HG02981 (cell line): Measurements from ENCODE around the gene NHSL2.

Experiments used
- ATAC-seq: cut with Tn5 transposase; IDR thresholded peaks from one replicate; pipeline ENCODE4 v1.9.1; 2021; ENCODE audit warnings: mild to moderate bottlenecking, moderate library complexity; ENCODE audit not compliant: unreplicated experiment

NHSL2 gene

GRCh38 chrX:72060921-72061490, 150.4 kb downstream of the NHSL2 start:
- ATAC-seq = no peak

DNA sequence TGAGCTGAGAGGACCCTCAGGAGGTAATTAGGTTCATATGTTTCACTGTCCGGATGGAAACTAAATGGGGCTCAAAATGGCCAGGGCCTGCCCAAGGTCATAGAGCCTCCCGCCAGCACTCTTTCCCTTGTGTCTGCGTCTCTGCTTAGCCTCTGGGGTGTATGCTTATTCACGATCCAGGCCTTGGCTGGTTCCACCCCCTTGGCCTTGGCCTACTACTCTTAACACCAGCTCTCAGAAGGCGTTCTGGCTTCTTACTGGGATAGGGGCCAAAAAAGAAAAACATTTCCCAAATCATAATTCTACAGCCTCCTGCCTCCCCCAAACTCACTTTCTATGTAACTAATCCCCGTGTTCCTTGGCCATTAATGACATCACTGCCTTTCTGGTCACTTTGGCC, 152.3 kb downstream of the NHSL2 start:
- ATAC-seq = no peak

GRCh38 chrX:72069350-72070160, 158.9 kb downstream of the NHSL2 start:
- no peak for ATAC-seq

- ATAC-seq = no peak
Measured at GRCh38 chrX:72071213-72071612, 160.6 kb downstream of the NHSL2 start.

DNA sequence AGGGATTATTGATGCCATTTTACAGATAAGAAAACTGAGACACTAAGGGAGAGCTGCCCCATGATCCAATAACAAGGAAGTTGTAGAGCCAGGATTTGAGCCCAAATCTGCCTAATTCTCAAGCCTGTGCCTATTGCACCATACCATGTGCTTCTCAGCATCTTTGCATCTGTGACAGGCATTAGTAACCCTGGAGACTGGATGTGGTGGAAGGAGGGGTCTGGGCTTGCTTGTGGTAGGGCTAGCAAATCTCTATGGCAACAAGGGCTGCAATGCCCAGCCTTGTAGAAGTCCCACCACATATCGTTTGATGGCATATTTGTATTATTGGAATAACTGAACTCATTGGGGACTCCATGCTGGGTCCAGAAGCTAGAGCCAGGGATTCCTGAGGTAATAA, 163.0 kb downstream of the NHSL2 start:
- ATAC-seq = no peak

- no peak for ATAC-seq
Measured at GRCh38 chrX:72078411-72078810, 167.8 kb downstream of the NHSL2 start.

- ATAC-seq = no peak
Measured at GRCh38 chrX:72079607-72080006, 169.0 kb downstream of the NHSL2 start.

- no peak for ATAC-seq
Measured at GRCh38 chrX:72080150-72080549, 169.5 kb downstream of the NHSL2 start.

GRCh38 chrX:72080800-72081199, 170.2 kb downstream of the NHSL2 start:
- no peak for ATAC-seq

DNA sequence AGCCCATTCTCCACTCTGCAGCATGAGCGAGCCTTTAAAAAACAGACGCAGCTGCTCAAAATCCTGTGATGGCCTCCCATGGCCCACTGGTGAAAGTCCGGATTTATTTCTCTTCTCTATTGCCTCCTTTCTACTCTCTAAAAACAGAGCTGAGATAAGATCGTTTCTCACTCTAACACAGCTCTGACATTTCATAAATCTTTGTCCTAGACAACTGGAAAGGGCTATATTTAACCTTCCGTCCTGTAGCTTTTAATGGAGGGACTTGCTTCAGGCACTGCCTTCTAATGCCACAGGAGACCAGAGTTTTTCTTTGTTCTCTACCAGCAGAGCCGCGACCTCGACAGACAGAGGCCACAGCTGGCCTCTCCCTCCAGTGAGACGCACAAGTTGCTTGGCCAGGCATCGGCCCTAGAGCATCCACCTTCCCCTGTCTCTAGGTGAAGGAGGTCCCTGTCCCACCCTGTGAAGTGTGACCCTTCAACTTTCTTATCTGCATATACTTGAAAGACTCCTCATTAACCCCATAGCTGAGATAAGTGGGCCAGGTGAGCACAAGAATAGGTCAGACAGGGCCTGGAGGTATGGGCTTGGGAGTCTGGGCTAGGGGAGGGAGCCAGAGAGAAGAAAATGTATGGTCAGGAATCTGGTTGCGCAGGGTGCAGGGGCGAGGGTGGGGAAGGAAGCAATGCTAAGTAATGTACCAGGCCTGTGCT, 171.1 kb downstream of the NHSL2 start:
- ATAC-seq = no peak

DNA sequence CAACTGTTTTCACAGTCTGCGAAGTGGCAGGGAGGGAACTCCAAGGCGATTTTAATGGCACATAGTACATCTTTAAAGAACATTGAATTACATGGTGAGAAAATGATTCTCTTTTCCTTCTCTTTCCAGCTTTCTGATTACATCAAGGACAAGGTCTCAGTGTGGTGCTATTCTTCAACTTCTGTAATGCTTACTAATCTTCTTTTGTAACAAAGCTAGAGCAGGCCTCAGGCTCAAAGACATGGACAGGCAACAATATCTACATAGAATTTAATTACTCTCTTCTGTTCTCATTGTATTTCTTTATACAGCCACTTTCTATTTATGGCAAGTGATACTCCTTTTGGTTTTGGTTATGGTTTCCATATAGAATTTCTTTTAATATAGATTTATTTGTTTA, 172.6 kb downstream of the NHSL2 start:
- ATAC-seq = no peak

DNA sequence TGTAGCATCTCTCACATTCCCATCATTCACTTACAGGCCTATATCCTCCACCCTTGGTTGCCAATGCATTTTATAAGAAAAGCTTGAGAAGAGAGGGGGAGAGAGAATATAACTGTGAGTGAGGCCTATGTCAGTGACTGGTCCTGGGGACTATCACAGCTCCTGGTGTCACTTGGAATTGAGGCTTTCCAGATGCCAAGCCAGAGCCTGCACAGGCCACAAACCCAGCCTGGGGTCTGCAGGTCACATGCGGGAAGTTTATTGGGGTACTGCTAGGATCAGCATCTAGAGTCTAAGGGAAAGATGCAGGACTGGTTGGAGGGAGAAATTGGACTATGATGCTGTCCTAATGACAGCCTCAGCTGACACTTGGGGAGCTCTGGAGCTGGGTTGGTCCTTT, 173.5 kb downstream of the NHSL2 start:
- ATAC-seq = no peak

DNA sequence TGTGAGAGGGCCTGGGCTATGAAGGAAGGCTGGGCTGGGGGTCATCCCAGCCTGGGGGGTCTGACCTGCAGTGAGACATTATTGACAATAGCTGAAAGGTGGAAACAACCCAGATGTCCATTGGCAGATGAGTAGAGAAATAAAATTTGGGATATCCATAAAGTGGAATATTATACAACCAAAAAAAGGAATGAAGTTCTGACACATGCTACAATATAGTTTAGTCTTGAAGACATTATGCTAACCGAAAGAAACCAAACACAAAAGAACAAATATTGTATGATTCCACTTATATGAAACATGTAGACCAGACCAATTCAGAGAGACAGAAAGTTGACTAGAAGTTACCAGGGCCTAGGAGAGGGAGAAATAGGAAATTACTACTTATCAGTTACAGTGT, 176.3 kb downstream of the NHSL2 start:
- no peak for ATAC-seq

DNA sequence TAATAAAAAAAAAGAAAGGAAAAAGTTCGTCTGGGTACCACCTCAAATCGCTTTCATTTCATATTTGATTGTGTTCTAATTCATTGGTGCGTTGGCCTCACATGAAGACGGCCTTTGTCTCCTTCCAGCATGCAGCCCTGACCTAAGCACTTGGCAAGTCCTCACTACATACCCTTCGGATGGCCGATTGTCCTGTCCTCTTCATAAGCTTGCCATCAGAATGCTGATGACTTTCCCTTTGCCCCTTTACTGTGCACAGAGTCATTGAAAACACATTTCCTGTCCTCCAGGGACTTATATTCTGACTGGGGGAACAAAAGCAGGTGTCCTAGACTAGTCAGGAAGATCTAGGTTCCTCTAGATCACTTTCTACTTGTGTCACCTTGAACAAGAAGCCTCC, 178.1 kb downstream of the NHSL2 start:
- no peak for ATAC-seq

DNA sequence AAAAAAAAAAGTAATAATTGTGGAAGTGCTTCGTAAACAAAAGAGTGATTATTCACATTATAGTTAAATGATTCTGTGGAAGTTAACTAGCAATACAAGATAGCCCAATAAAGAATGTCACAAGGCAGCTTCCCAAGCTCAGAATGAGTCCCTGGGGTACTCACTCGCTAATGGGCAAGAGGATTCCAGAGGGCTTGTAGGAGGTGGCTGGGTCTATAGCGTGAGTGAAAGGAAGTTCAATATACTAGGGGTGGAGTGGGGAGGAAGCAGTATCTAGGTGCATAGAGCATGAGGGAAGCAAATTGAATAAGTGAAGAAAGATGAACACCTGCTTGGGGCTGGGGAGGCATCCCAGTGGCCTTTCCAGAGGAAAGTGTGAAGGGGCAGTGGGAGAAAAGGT, 178.6 kb downstream of the NHSL2 start:
- no peak for ATAC-seq

DNA sequence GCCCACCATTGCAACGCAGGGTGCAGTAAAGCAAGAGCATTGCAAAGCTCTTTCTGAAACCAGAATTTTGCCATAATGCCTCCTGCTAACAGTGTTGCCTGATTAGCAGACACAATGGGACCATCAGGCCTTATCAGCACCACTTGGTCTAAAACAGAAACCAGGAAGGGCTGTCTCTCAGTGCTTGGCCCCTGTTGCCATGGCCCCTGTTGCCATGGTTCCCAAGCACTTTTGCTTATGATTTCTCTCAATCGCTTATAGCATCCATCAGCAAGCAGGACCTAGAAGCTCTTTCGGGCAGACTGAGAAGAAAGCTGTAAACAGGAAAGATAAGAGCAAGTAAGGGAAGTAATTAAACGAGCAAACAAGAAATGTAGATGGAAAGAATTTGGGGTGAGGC, 184.2 kb downstream of the NHSL2 start:
- peak; percentile 92 for ATAC-seq

GRCh38 chrX:72095370-72095769, 184.7 kb downstream of the NHSL2 start:
- ATAC-seq = no peak

GRCh38 chrX:72097098-72097497, 186.5 kb downstream of the NHSL2 start:
- ATAC-seq = no peak

DNA sequence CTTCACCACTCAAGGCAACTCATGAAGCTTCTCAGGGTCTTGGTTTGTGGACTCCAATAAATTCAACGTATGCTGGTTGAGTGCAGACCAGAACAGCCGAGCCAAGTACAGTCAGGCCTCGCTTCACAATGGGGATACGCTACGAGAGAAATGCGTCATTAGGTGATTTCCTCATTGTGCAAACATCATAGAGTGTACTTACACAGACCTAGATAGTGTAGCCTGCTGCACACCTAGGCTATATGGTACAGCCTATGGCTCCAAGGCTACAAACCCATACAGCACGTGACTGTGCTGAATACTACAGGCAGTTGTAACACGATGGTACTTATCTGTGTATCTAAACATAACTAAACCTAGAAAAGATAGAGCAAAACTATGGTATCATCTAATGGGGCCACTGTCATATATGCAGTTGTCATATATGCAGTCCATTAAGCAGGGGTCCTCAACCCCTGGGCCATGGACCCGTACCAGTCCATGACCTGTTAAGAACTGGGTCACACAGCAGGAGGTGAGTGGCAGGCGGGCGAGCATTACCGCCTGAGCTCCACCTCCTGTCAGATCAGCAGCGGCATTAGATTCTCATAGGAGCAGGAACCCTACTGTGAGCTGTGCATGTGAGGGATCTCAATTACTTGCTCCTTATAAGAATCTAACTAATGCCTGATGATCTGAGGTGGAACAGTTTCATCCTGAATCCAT, 189.6 kb downstream of the NHSL2 start:
- no peak for ATAC-seq

DNA sequence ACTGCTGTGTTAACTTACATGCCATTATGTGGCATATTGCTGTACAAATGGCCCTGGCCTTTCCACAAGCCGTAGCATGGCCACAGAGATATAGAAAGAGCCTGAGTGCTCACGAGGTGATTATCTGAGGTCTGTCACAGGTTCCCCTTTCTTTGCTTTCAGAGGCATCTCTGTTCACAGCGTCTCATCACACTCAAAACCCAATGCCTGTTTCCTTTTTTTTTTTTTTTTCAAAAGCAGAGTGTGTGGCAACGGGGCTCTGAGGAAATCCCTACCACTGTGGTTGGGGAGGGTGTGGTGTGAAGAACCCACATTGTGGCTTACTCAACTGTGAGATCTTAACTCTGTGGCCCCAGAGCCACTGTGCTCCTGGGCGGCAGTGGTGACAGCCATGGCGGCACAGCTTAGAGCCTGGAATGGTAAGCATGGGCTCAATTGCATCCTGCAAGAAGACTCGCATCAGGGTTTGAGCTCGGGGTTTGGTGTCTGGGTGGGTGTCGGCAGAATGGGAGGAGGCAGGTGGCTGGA, 190.2 kb downstream of the NHSL2 start:
- peak; percentile 78 for ATAC-seq

GRCh38 chrX:72101597-72102037, 191.0 kb downstream of the NHSL2 start:
- no peak for ATAC-seq
